Activated T-helper 1 cell treated with anti-CD3 and anti-CD28 coated beads, Interleukin-2, amount 50 U/mL, for 16 hours (primary cell): ENCODE results near the gene SHISA6.

ENCODE experiments used
- DNase-seq, 2 donors: peaks; one replicate each; pipeline ENCODE4 v3.0.0-alpha.2; 2020; ENCODE audit warnings: low read depth in 1 of 2, low spot score in 1 of 2

SHISA6 gene

DNA sequence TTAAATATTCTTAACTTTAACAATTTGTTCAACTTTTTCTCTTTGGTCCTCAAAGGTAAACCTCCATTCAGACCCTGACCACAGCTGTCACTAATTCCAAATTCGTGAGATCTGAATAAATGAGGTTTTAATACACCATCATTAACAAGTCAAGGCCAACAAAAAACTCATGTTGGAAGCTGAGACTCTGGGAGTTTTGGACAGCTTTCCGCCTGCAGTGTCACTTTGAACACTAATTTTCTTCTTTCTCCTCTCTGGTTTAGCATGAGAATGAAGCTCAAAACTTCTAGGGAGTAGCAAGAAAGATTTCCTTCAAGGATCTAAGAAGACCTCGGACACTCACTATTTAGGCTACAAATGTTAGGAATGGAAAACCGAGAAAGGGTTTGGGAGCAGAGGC lies 324.6 kb downstream of the SHISA6 start:
- DNase-seq, result no peak

DNA sequence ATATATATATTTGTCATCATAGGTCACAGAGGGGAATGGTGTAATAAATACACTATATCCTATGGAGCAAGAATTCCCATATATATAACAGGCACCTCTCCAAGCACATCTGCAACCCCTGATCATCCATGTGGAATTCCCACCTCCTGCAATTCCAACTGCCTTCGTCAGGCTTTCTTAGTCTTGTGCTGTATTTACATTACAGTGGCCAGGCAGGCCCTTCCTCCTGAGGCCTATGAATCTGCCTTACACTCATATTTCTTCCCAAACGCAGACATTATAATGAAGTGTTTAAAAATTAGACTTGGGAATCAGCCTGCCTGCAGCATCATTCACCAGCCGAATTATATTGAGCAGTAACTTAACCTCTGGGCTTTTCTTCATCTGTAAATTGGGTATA lies 338.0 kb downstream of the SHISA6 start:
- no peak for DNase-seq

- DNase-seq, result no peak
These were observed 339.7 kb downstream of the SHISA6 start for GRCh38 chr17:11580677-11581076.

DNA sequence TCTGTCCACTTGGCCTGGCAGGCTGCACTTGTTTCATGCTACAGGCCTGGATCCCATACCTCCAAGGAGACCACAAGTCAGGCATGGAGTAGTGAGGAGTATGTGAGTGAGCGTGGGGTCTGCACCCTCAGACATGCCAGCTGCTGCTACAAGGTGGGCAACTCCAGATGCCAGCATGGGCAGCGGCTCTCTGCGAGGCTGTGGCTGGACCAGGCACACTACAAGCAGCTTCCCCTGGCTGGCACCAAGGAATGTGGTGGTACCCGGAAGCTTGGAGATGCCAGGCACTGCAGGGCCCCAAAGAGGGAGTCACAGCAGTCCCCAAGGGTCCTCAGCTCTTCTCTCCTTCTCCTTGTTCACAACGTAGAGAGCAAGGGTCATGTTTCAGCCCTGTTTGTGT lies 341.2 kb downstream of the SHISA6 start:
- DNase-seq, result no peak

- no peak for DNase-seq
These were observed 342.4 kb downstream of the SHISA6 start for GRCh38 chr17:11583306-11583992.

GRCh38 chr17:11589716-11590115 lies 348.7 kb downstream of the SHISA6 start:
- no peak for DNase-seq

DNA sequence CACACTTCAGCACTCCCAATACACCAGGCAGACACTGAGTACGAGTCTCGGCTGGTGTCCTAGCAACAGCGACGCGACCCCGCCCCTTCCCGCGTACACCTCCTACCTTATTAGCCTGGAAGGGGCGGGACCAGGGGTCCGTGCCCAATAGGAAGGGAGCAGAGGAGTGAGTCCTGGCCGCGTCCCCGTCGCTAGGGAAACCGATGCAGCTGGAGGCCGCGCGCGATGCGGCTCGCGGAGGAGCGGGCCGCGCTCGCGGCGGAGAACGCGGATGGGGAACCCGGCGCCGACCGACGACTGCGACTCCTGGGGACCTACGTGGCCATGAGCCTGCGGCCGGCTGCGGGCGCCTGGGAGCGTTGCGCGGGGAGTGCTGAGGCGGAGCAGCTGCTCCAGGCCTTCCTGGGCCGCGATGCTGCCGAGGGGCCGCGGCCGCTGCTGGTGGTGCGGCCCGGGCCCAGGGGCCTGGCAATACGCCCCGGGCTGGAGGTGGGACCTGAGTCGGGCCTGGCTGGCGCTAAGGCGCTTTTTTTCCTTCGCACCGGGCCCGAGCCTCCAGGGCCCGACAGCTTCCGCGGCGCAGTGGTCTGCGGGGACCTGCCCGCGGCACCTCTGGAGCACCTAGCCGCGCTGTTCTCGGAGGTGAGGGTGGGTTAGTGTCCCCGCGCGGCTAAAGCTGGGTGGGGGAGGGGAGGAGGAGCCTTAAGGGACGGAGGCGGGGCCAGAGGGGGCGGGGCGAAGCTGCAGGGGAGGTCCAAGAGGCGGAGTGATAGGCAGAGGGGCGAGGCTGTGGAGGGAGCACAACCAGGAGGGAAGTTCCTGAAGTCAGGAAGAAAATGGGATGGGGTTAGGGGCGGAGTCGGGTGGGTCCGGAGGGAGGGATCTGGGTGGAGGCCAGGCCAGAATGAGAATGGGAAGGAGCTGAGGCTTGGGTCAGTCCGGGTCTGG lies 357.5 kb downstream of the SHISA6 start, which contains the start of gene DNAH9:
DNAH9 (plus strand) TSS at position 197 of the 948 bp plus-strand sequence; CDS start at position 226, 29 bp downstream.
- no peak for DNase-seq

GRCh38 chr17:11601661-11602060 lies 360.6 kb downstream of the SHISA6 start:
- DNase-seq, result no peak

- no peak for DNase-seq
These were observed 367.4 kb downstream of the SHISA6 start for GRCh38 chr17:11608396-11608795.

DNA sequence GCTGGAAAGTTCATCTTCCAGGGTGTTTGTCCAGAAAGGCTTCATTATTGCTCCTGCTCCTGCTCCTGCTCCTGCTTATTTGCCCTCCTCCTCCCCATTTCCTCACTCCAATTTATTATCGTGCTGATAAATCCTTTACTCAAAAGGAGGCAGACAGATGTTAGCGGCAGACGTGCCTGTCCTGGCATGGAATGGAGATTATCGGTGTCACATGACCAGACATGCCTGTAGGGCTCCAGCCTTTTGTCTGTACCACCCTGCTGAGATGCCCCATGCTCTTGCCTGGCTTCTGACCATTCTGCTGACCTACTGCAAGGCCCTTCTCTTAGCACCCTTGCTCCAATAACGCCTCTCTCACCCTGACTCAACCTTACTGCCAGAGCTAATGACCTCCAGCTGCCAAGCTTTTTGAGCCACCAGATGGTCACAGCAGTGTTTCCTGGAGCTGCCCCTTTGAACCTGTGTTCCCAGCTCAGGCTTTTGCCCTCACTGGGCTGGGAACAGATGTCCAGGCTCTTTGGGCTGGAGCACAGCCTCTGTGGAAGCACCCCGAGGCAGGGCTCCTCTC lies 370.1 kb downstream of the SHISA6 start:
- no peak for DNase-seq

- DNase-seq, result no peak
These were observed 371.9 kb downstream of the SHISA6 start for GRCh38 chr17:11612956-11613355.
